Activated T-helper 1 cell treated with Interleukin-2 at 50 U/mL for 16 hours (primary cell): ENCODE data around the gene SERPINB10.
"Not testable (repeated sequence)": the region's sequence is repeated elsewhere in the genome, so short reads cannot be mapped to it uniquely, and the experiment has no call there.

Experiments
- DNase-seq: peaks from one replicate; pipeline ENCODE4 v3.0.0-alpha.2; 2020; ENCODE audit warnings: low read depth

The SERPINB10 gene

DNA sequence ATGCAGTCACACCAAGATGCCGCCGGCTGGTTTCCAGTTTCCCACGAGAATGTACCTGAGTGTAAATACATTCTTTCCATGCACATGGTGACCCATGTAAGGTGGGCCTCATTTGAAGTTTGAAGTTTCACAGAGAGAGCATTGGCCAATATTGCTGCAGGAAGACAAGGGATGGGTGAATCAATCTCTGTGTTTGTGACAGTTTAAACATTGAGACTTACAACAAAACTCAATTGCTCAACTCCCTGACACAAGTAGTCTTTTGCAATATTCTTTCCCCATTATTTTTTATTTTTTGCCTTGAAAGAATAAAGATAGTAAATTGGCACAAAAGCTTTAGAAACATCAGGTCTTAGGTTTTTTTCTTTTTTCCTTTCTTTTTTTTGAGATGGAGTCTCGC, 15.2 kb upstream of the SERPINB10 start:
- no peak for DNase-seq

DNA sequence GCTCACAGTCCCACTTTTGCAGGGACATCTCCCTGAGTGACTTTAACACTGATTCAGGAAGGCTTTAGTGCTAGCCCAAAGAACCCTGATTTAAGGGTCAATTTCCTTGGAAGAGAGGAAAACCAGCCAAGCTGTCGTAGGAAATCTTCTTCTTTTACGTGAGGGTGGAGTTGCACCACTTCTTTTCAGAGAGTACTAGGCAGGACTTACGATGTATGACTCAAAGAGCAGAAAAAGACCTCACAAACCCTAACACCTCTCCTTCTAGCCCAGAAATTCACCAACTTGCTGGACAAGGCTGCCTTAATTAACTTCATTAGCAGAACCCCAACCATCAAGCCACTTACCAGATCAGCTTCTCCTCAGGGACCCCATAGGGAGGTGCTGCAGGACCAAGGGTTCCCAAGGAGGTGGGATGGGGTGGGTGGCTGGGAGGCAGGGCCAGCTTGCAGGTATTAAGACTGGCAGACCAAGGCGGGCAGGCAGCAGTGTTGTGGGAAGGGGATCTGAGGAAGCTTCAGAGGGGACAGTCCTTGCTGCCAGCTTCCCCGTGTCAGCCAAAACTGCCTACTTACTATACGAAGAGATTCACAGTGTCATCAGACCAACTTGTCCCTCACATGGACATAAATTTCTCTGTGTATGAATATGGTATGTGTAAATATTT, 13.5 kb upstream of the SERPINB10 start:
- no peak for DNase-seq

DNA sequence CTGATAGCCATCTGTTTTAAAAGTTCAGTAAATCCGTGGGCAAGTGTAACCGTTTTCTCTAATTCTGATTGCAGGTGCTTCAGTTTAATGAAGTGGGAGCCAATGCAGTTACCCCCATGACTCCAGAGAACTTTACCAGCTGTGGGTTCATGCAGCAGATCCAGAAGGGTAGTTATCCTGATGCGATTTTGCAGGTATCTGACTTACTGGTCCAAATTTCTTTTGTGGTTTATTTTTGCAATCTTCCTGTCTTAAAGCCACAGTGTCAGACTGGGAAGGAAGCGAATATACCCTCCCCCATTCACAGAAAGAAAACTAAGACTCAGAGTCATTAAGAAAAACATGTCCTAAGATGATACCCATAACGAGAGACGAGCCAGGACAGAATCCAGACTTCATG, 12.6 kb upstream of the SERPINB10 start:
- DNase-seq = no peak

DNA sequence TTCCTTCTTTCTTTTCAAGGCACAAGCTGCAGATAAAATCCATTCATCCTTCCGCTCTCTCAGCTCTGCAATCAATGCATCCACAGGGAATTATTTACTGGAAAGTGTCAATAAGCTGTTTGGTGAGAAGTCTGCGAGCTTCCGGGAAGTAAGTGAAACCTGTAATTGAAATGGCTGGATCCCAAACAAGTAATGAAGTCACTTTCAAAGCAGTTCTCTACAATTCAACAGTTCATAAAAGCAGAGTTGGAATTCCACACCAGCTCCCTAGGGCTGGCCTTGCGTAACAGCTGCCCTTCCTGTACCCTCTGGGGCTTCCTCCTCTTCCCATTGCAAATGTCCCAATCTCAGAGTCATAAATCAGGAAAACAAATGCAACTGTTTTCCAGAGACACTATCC, 10.7 kb upstream of the SERPINB10 start:
- no peak for DNase-seq

DNA sequence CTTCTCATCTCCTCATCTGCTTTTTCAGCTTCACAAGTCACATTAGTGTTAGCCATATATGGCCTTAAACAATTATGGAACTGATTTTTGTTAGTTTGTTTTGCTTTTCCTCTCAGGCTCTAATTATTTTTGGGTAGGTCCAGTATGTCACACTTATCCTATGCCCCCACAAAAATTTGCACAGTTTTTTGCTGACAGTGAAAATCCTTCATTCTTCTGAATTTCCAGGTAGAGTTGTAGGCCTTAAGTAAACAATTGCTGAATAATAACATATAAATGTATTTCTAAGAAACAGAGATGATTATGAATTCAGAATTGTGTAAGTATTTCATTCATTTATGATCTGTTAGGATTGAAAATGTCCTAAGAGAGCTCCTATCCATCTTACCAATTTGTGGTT, 8.6 kb upstream of the SERPINB10 start:
- no peak for DNase-seq

DNA sequence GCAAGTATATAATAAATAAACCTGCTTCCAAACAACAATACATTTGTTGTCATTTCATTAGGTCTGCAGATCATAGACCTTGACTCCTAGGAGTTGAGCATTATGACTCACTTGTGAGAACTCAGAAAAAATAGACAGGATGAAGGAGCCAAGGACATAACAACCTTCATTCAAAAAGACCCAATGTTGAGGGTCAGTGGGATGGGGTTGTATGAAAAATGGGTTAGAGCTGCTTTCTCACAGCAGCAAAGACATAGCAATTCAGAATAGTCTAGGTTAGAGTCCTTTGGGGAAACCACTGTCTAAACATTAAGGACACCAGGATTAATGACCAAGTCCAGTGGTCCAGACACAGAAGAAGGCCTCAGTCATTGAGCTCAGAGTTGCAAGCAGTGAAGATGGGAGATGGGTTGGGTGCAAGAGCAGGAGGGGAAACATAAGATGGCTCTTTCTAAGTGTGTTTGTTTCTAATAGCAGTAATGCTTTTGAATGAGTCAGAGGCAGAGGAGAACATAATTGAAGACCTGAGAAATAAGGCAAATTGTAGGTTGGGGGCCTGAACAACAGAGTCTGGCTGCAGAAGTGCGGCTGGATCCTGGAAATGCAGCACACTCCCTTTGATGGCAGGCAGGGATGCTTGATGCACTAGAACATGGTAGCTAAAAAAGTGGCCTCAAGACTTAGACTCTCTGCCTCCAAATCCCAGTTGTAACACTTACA, 3.7 kb upstream of the SERPINB10 start:
- no peak for DNase-seq

DNA sequence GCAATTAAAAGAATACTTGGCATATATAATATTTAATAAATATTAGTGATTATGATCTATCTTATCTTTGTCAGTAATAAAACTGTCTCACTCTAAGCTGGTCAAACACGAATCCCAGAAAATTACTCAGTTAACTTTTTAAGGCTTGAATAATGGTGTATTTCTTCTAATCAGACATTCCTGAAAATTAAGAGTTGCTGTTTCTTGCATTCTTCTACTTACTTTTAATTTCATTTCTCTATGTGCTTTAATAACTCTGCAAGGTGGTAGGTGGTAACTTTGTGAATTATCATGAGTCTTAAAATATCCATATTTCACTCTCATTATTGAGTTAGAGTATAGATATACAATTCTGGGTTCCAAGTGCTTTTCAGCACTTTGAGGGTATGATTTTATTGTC, 3.1 kb upstream of the SERPINB10 start:
- no peak for DNase-seq

DNA sequence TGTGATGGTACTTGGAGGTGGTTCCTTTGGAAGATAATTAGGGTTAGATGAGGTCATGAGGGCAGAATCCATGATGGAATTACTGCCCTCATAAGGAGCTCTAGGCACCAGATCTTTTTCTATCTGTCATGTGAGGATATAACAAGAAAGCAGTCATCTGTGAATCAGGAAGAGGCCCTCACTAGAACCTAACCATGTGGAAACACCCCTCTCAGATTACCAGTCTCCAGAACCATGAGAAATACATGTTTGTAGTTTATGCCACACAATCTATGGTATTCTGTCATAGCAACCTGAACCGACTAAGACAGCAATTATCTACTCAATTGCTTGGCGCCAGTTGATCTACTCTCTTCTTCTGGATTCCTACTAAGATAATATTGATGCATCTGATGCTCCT, 2.4 kb upstream of the SERPINB10 start:
- DNase-seq = no peak

DNA sequence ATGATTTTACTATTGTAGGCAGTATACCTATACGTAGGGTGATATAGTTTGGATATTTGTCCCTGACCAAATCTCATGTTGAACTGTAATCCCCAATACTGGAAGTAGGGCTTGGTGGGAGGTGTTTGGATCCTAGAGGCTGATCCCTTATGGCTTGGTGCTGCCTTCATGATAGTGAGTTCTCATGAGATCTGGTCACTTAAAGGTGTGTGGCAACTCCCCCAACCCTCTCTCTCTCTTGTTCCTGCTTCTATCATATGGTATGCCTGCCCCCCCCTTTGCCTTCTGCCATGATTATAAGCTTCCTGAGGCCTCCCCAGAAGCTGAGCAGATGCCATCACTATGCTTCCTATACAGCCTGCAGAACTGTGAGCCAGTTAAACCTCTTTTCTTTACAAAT, 1.7 kb upstream of the SERPINB10 start:
- no peak for DNase-seq

DNA sequence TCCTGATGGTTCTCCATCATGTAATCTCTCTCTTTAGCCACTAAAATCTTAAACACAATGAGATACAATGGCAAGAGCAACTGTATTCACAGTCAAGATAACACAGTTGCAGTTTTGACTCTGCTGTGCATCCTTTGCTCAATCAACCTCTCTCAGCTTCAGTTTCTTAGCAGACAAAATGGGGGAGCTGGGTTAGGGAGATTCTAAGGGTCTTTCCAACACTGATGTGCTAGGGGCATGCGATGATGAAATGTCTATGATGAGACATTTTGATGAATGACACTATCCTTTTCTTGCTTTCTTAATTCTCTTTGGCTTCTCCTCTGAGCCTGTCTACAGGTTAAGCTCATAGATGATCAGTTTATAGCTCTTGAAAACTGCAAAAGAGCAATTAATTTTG, 1.1 kb downstream of the SERPINB10 start:
- DNase-seq = no peak

DNA sequence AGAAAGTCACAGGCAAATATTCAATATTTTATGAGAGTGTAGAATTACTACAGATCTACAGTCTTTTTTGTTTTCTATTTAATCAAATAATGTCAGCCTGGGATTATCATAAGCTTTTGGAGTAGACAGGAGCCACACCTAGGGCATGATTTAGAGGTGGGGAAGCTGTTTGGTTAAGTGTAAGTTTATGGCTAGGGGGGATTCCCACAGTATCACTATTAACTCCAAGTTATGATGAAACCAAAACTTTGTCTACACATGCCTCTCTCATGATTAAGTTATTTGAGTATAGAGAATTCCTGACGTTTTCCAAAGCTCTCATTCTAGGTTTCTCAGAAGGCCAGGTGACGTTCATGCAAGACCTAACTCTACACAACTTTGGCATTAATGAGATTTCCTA, 2.1 kb downstream of the SERPINB10 start:
- DNase-seq = no peak

DNA sequence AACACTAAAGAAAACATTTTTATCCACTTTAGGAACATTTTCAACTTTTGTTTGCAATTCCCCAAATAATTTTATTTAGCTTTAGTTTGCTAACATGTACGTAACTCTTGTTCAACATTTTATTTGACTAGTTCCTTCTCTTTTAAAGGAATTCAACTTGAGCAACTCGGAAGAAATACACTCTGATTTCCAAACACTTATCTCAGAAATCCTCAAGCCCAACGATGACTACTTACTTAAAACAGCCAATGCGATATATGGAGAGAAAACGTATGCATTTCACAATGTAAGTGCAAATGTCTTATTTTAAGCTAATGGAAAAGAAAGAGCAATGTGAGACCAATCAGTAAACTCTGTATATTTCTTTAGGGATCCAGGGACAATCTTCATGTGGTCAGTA, 10.1 kb downstream of the SERPINB10 start:
- no peak for DNase-seq

DNA sequence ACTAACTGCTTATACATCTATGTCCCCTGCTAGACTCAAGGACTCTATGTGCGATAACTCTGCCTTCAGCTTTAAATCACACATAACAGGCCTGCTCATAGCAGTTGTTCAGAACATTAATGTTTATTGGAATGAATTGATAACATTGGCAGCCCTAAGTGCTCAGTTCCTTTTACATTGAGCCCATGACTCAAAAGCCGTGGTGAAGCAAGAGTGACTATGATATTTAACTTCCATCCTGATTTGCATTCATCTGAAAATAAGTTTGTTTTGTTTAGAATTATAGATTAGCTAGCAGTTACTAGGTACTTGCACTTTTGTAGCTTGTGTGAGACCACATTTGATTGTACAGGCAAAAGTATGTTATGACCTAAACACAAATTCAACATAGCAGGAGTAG, 14.3 kb downstream of the SERPINB10 start:
- no peak for DNase-seq

DNA sequence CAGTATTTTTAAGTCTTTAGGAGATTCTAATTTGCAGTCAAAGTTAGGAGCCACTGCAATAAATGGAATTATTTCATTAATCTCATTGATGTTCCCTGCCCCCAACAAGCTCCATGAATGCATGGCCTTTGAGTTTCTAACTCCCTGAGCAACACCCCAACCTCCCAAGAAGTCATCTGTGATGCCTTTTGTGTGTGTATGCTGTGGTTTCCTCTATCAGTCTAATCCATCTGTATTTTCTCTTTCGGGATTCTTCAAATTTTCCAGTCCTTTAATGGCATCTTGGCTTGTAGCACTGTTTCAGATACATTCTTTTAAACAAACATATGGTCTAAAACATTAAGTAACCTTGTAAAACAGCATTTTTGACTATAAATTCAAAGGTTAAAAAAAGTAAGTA, 16.8 kb downstream of the SERPINB10 start:
- DNase-seq = no peak

DNA sequence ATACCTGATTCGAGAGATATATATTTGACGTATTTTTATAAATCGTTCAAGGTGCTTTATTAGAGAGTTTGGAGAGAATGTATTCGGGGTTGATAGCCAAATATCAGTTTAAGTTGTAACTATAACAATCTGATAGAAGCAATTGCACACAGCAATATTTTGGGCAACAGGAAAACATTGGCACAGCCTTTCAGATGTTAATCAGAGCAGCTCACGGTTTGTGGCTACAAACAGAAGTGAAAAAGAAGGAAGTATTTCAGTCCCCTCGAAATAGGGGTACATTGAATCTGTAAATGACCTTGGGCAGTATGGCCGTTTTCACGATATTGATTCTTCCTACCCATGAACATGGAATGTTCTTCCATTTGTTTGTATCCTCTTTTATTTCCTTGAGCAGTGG, 20.6 kb downstream of the SERPINB10 start:
- no peak for DNase-seq

DNA sequence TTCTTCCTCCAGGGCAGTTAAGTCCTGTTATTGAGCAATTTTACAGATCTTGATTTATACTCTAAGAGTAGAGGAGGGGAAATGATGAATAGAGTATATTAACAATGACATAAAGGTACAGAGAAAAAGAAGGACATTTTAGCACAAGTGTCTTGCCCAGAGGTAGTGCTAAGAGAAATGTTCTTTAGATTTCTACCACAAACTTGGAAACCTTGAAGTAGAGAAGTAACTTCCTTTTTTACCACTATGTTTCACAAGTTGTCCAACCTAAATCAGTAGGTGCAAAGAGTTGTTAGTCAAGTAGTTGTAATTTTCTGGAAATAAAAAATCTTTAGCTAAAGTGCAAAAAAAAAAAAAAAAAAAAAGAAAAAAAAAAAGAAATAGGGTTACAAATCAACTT, 21.6 kb downstream of the SERPINB10 start:
- DNase-seq = not testable (repeated sequence)

DNA sequence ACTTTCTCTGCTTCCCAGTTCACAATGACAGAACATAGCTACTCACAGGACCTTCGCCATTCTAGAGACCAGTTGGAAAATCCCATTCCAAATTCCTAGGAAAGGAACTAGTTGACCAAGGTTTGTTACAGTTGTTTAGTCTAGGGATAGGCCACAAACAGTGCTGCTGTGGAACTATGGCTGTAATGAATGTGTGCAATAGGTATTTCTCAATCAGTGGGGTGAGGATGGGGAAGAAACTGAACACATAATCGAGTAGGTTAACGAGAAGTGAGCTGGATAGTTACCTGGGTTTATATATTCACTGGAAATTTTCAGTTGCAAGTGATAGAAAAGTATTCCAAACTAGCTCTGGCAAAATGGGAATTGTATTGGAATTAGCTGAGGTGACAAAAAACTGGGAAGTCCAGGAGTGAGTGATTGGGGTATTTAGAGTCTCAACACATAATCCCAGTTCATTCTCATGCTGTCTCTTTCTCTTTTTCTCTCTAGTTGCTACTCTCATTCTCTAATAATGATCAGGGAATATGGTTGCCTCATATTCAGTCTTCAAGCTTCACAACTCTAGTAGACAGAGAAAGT, 23.1 kb downstream of the SERPINB10 start:
- no peak for DNase-seq

DNA sequence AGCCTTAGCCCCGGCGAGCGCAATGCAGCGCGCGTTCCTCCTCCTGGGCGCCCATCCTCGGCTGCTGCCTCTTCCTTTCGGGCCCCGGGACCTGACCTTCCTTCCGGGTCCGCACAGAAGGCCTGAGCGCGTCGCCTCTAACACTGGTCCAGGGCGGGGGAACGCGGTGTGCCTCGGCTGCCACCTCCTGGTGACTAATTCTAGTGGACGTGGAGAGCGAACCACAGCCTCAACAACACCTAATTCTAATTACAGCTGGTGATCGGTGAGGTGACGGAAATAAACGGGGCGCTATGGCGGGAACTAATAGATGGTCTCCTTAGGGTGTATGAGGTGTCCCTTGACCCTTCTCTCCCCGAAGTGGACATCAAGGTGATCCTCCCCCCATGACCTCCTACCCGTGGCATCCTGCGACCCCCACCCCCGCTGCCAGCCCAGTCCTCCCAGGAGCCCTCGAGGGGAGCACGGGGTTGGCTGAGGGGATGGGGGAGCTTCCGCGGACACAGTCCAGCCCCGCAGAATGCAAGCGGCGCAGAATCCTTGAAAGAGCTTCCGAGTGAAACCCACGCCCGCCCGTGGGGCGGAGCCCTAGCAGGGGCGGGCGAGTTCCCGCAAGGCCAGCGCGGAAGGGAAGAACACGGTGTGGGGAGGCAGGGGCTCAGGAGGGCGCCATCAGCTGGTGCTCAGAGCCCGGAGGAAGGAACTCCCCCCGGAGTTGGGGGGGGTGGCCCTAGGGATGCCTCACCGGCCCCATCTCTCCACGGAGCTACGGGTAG, 28.6 kb downstream of the SERPINB10 start:
- DNase-seq = no peak

DNA sequence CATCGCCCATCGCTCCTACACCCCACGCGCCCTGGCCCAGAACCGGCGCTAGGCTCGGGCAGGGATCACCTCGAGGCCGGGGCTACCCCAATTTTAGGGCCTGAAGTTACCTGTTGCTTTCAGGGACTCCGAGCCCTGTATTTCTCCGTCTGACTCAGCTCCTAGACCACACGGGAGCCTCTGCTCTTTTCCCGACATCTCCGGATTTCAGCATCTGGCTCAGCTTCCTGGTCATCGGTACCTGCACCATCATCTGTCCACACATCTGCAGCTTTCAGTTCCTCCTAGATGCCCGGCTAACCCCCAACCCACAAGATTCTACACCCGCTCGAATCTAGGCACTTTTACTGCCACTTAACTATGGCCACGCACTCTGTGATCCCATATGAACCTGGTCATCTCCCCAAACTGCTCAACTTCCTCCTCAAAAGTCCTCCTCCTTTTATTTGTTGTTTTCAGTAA, 29.2 kb downstream of the SERPINB10 start:
- DNase-seq = no peak

DNA sequence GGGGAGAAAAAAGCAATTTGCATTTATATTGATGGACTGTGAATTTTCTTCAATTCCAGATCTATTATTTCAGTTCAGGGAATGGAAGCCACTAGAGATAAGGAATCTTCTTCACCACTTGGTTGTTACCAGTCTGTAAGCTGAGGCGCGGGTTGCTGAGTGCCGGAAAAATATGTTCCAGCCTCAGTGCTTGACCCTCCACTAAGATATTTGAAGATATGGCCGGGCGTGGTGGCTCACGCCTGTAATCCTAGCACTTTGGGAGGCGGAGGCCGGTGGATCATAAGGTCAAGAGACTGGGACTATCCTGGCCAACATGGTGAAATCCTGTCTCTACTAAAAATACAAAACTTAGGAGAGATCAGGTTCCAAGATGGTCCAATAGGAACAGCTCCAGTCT, 32.2 kb downstream of the SERPINB10 start:
- no peak for DNase-seq

DNA sequence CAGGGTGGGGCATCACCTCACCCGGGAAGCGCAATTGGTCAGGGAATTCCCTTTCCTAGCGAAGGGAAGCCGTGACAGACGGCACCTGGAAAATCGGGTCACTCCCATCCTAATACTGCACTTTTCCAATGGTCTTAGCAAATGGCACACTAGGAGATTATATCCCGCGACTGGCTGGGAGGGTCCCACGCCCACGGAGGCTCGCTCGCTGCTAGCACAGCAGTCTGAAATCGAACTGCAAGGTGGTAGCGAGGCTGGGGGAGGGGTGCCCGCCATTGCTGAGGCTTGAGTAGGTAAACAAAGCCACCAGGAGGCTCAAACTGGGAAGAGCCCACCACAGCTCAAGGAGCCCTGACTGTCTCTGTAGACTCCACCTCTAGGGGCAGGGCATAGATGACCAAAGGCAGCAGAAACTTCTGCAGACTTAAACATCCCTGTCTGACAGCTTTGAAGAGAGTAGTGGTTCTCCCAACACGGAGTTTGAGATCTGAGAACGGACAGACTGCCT, 32.8 kb downstream of the SERPINB10 start:
- DNase-seq = not testable (repeated sequence)

DNA sequence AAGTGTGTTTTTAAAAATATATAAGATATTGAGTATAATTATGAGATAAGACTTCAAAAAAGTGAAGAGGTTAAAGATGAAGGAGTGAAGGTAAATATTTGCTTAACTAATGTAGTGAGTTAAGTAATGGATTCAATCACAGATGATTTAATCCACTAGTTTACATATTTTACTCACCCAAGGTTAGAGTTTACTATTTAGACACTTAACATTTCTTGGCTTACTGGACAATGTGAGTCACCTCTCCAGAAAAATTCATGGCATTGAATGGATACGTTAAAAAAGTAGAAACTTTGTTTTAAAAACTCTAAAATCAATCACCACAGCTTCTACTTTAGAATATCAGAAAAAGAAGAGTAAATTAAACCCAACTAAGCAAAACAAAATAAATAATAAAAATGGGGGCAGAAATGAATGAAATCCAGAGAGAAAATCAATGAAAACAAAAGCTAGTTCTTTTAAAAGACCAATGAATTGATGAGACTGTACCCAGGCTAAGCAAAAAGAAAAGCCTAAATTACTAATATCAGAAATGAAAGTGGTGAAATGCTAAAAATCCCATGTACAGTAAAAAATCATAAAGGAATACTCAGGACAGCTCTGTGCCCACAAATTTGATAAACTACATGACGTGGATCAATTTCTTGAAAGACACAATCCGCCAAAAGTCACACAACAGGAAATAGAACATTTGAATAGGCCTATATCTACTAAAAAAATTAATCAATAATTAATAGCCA, 39.5 kb downstream of the SERPINB10 start:
- DNase-seq = no peak
